HG03108 (cell line): Measurements from ENCODE around the gene GLI3.

Source experiments
- ATAC-seq: cut with Tn5 transposase; IDR thresholded peaks from one replicate; pipeline ENCODE4 v1.9.1; 2021; ENCODE audit warnings: moderate library complexity; ENCODE audit not compliant: unreplicated experiment

GLI3 gene

GRCh38 chr7:41975849-41976248, 261.2 kb downstream of the GLI3 start:
- no peak for ATAC-seq

DNA sequence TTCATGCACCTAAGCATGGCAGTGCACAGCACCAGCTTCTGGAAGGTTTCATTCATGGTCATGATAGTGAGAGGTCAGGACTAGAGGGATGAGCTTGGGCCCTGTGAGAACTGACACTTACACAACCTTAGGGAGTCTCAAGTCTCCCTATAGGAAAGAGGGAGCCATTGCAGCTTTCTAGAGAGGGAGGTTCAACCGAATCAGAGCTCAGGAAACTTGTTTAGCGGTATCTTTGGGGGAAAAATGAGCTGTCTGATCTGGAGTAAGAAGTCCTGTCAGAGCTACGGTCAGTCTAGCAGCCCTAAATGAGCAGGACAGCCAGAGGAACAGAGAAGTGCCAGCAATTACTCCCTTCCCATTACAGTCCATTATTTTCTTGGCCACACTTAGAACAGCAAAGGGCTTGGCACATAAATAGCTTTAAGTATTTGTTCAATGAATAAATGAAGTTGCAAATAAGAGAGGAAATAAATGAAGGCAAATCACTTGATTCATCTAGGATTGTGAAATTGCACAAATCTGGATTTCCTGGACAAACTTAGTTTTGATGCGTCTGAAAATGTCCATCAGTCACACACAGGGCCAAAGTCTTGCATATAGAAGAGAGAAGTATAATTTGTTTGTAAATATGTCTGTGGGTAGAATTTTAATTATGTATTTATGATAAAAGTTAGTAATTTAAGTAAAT, 262.0 kb downstream of the GLI3 start:
- no peak for ATAC-seq

DNA sequence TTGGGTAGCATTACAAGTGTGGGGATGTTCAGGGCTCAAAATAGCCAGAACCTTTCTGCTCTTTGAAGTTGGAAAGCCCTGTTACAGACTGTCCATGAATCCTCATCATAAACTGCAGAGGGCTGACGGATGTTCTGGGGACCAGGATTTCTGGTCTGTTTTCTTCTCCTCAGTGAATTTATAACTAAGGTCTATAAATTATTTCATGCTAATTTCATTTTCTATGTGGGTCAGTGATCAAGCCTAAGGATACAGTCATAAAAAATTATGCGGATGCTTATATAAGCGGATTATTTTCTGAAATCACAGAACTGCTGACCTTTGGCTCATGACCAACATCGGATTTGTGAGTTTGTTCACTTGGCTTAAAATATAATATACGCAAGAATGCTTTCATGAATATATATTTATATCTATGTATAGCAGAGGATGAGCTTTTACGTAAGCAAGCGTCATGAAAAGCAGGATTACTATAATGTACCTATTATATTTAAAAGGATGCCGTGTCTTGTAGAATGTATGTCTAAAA, 263.7 kb downstream of the GLI3 start:
- no peak for ATAC-seq

GRCh38 chr7:41972776-41973175, 264.2 kb downstream of the GLI3 start:
- no peak for ATAC-seq

DNA sequence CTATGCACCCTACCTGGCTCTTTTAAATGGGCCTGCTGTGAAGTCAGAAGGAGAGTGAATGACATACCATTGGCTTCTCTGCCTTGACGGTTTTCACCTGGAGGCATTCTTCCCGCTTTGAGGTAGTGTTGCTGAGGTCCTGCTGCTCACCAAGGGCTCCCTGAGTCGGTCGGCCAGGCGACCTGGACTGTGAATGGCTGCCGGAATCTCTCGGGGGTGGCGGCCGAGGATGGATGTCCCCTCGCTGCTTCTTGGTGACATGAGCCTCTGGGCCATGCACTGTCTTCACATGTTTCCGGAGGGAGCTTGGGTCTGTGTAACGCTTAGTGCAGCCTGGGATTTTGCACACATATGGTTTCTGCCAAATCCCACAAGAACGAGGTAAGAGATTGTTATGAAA, 264.7 kb downstream of the GLI3 start:
- ATAC-seq = no peak

- no peak for ATAC-seq
These were observed 265.3 kb downstream of the GLI3 start for GRCh38 chr7:41971640-41972187.

DNA sequence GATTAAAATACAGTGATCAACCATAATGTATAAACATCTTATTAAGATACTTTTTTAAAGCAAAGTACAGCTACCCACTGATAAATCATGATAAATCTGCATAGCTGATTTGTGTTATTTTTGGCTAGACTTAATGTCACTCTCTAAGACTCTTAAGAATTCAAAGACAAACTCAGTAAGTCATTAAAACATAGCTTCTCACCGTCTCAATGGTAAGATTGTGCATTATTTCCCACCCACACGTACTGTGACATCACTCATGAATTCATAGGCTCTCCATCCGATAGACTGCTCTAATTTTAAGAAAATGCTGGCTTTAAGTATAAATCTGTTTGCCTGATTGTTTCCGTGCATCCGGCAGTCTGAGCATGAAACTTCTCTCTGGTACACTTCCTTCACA, 266.1 kb downstream of the GLI3 start:
- no peak for ATAC-seq

DNA sequence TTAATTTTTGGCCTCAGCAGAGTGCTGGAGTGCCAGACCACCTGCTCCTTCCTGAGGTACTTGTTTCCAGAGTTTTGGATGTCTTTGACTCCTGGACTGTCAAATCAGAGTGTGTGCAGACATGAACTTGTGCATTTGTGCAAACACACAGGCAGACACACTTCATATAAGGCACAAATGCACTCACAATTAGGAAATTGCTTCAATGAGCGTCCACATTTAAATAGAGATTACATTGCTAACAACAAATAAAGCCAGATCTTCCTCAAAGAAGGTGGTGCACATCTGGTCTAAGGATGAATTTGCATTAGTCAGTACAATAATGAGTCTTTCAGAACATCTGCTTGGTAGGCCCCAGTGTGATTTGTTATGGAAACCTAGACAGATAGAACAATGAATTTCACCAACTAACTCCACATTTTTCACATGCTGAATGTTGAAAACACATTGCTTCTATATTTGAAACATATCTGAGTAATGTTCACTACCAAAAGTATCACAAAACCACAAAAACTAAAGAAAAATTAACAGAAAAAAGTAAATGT, 267.4 kb downstream of the GLI3 start:
- no peak for ATAC-seq

- ATAC-seq = no peak
These were observed 269.9 kb downstream of the GLI3 start for GRCh38 chr7:41967156-41967555.

DNA sequence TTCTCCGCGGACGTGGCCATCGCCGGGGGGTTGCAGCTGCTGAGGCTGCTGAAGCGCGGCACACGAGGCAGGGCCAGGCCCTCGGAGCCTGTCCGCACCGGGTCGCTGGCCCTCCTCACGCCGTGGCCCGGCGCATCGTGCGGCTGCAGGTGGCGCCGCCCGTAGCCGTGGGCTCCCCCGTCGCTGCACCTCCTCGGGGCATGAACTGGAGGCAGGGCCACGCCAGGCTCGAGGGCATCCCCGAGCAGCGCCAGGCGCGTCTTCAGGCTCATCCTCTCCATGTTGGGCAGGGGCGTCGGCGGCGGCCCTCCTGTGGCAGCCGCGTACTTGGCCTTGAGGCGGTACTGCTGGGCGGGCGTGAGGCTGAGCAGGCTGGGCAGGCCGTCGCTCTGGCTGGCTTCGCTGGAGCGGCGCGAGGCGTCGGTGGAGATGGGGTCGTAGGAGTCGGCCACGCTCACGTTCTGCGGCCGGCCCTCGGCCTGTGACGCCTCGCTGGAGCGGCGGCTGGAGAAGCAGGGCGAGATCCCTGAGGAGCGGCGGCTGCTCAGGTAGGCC, 271.0 kb downstream of the GLI3 start:
- ATAC-seq = no peak

DNA sequence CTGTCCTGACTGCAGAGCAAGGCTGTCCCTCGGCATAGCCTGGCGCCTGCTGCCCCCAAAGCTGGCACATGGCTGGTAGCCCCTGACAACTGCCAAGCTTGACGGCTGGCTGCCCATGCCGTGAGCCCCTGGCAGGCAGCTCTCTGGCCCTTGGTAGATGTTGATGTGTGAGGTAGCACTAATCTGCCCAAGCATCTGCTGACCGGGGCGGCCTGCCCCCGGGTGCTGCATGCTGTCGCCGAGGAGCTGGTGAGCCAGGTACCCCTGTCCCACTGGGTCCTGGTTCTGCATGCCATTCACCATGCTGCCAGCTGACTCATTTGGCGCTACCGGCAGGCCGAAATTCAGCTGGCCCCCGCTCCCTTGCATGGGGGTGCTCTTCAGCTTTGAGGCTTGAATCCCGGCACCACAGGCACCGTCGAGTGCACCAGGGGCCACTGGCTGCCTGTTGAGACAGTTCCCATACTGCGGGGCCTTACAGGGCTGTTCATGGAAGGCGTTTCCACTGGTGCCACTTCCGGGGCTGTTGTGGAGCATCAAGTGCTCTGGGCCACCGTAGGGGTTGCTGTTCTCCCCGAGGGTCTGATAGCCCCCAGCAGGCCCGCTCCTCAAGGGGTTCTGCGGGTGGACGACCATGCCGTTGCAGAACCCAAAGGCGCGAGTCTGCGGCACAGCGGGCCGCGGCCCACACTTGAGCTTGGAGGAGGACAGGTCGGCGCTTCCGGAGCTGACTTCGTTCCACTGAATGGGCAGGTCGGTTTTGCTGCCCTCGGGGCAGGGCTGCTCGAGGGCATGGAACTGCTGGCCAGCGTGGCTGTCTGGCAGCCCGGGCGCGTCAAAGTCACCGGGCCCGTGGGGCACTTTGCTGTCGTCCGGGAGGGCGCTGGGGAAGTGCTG, 271.9 kb downstream of the GLI3 start:
- ATAC-seq = no peak

DNA sequence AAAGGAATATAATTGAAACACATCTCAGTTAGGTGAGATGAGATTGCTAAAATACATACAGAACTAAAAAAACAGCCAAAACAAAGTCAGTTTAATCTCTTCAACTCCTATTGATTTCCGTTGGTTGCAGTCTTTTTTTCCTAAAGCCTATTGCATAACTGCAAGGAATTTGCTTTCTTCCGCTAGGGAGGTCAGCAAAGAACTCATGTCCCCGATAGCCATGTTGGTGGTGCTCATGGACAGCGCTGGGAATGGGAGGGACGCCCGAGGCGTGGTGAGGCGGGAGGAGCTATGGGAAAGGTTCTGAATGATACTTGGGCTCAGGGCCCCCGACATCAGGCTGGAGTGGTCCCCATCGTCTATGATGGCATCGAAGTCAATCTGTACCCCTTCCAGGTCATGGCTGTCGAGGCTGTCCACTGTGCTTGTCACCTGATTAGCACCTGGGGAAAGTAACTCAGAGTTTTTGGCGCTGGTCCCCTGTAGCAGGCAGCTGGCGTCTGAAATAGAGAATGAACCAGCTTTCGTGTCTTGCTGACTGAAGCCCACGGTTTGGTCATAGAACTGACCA, 272.7 kb downstream of the GLI3 start:
- no peak for ATAC-seq

GRCh38 chr7:41956705-41957104, 280.3 kb downstream of the GLI3 start:
- no peak for ATAC-seq

DNA sequence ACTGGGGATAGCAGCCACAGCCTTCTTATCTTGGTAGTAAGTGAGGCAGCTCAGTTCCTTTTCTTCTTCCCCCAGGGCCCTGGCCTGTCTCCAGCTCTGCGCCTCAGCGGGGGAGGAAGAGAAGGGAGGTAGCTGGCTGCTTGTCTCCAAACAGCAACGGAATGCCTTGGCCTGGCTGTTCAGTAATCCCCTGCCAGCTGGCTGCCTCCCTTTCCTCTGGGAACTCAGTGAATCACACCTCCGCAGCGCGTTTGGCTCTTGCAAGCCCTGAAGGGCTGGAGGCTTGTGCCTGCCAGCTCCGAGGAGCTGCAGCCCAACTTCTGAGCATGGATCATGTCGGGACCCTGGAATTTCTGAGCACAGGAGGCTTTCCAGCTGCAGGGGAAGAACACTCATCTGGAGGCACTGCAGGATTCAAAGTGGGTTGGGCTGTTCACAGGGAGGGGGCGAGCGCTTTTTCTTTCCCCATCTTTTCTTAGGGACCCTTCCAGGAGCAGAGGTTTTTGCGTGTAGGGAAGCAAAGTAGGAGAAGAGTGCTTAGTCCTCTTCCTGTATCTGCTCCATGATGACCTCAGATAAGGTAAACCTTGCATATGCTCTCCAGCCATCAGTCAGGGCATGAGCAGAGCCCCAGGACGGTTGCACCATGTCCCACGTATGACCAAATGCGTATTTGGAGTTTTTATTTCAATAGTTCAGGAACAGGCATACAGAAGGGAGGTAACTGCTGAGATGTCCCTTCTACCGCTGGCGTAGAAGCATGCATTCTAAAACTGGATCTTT, 280.9 kb downstream of the GLI3 start:
- ATAC-seq = no peak

DNA sequence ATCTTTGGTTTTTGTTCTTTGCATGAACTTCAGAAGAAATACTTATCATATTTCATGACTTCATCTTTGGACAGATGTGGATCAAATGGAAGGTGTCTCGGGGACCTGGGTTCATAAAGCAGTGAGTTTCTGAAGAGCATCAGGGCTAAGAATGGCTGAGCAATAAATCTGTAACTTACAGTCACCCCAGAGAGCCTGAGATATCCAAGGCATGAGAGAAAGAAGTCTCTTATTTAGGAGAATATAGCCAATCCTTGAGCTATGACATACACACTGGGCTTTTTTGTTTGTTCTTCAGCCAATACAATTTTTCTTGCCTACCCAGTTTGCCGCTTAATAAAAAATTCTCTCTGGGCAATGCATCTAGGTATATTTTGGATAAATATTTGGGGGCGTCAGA, 281.6 kb downstream of the GLI3 start:
- no peak for ATAC-seq

DNA sequence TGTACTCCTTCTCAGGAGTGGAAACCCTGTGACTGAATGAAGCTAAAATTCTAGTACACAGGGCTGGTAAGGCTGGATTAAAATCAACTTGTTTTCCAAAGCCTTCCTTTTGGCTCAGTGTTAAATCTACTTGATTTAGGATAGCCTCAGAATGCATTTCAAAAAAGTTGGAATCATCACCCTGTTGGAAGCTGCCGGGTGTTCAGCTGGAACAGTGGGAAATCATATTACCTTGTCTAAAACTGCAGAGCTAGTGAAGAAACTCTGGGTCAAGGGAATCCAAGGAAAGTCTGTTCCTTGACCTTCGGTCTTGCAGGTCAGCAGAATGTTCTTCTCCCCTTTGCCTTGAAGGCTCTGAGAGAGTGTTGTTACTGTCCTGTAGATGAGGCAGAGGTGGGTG, 282.0 kb downstream of the GLI3 start:
- ATAC-seq = no peak

DNA sequence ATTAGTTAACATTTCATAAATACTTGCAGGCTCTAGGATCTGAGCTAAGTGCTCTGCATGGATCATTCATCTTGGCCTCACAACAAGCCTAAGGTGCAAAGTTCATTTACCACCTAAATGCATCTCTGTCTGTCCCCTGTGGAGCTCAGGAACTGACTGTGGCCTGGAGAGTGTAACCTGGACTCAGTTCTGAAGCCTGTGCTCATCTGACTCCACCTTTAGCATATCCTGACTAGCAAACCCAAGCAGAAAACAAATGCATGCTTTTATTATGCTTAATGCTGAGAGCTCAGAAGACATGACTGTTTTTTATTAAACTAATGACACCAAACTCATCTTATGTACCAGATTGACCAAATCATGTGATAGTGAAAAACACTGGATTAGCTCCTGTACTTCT, 288.5 kb downstream of the GLI3 start:
- no peak for ATAC-seq

- ATAC-seq = peak; percentile 82
These were observed 293.9 kb downstream of the GLI3 start for GRCh38 chr7:41943094-41943577.

GRCh38 chr7:41942468-41943093, 294.4 kb downstream of the GLI3 start:
- no peak for ATAC-seq
